HepG2 (cell line): Measurements from ENCODE around the gene RXRG. TPM values are rescaled to one million over a fixed set of nuclear protein-coding genes. Genes with fewer than 3 reads are reported as not detected.

Experiments
- ATAC-seq: fragments of 200-7000 bp; cut with Tn5 transposase; 3 replicates; pipeline ENCODE4 v1.9.1; 2020; ENCODE audit warnings: mild to moderate bottlenecking, moderate library complexity
- BruUV-seq: library from RNA; stranded (reverse); fragments of 400-500 nt; replicated peaks from 2 replicates; lab custom pipeline; 2021; lab: Mats Ljungman, UMichigan
- CTCF ChIA-PET: fragments of 300-600 bp; formaldehyde crosslinking; extraction: SDS; loops from one replicate; lab custom pipeline; 2021; ENCODE audit warnings: low total read pairs, inconsistent platforms, low intra/inter-chr PET ratio; lab: Yijun Ruan, JAX
- POLR2A ChIA-PET: fragments of 350-600 bp; sonication (Branson Sonifier 250); formaldehyde crosslinking; loops from one replicate; lab custom pipeline; 2020; ENCODE audit warnings: antibody characterized with exemption, inconsistent platforms; lab: Yijun Ruan, JAX
- DNase-seq: peaks from one replicate; pipeline ENCODE4 v3.0.0-alpha.2; 2015; ENCODE audit warnings: low spot score
- FAIRE-seq: peaks from 3 replicates; lab custom pipeline; 2011; peaks lifted over from hg19 to GRCh38; lab: Jason Lieb, UNC
- H2AFZ ChIP-seq: one replicate; pipeline ENCODE4 v1.6.1; 2011; ENCODE audit warnings: low read length, inconsistent platforms
- H3K27ac ChIP-seq: fragments of 300-600 bp; 3 replicates; pipeline ENCODE4 v1.8.0; 2011; ENCODE audit warnings: mixed run types, mild to moderate bottlenecking, mixed read lengths, low read length, inconsistent platforms; ENCODE audit not compliant: insufficient read depth; ENCODE audit errors: extremely low read length
- H3K27me3 ChIP-seq, 2 experiments: fragments of 200-600 bp in 1 of 2; 2 replicates in 1 of 2; 3 replicates in 1 of 2; pipeline versions ENCODE4 v1.6.0 to v1.8.0; 2011; ENCODE audit warnings: low read length in 2 of 2, mild to moderate bottlenecking in 2 of 2, moderate library complexity in 2 of 2, inconsistent platforms in 1 of 2; ENCODE audit not compliant: insufficient read depth in 2 of 2, control insufficient read depth in 1 of 2
- H3K36me3 ChIP-seq, 2 experiments: fragments of 200-600 bp in 1 of 2; replicated peaks in 1 of 2; 2 replicates in 1 of 2; 3 replicates in 1 of 2; pipeline versions ENCODE4 v1.5.1 to v1.8.0; 2011; ENCODE audit warnings: low read length in 2 of 2, inconsistent platforms in 1 of 2; ENCODE audit not compliant: insufficient read depth in 2 of 2, control insufficient read depth in 1 of 2
- H3K4me1 ChIP-seq: 2 replicates; pipeline ENCODE4 v1.5.1; 2012; ENCODE audit warnings: low read length, inconsistent platforms; ENCODE audit not compliant: insufficient read depth
- H3K4me2 ChIP-seq: 2 replicates; pipeline ENCODE4 v1.6.0; 2011; ENCODE audit warnings: low read depth, low read length, inconsistent platforms
- H3K4me3 ChIP-seq, 3 experiments: fragments of 200-600 bp in 1 of 3; sonication (generic), shearing (Covaris generic) in 1 of 3; replicated peaks in 1 of 3; 2 replicates each; pipeline ENCODE4 v1.5.1; 2011 to 2016; ENCODE audit warnings: low read length in 3 of 3, inconsistent platforms in 2 of 3, low read depth in 2 of 3, mild to moderate bottlenecking in 2 of 3, control low read depth in 1 of 3, mixed read lengths in 1 of 3; ENCODE audit not compliant: insufficient read depth in 1 of 3
- H3K79me2 ChIP-seq: one replicate; pipeline ENCODE4 v1.6.1; 2011; ENCODE audit warnings: low read length, inconsistent platforms; ENCODE audit not compliant: insufficient read depth
- H3K9ac ChIP-seq: 2 replicates; pipeline ENCODE4 v1.6.0; 2011; ENCODE audit warnings: mild to moderate bottlenecking, low read depth, low read length, inconsistent platforms; ENCODE audit not compliant: insufficient read depth
- H3K9me3 ChIP-seq: 2 replicates; pipeline ENCODE4 v1.5.1; 2012; ENCODE audit warnings: mild to moderate bottlenecking, low read length
- H4K20me1 ChIP-seq: 2 replicates; pipeline ENCODE4 v1.6.0; 2011; ENCODE audit warnings: inconsistent platforms, mild to moderate bottlenecking, low read length, moderate library complexity; ENCODE audit not compliant: insufficient read depth
- GABPB1 ChIP-seq: IDR thresholded peaks from 2 replicates; pipeline ENCODE4 v1.6.1; 2016; ENCODE audit warnings: mild to moderate bottlenecking, missing genetic modification reagents, moderate library complexity, missing compliant biosample characterization
- HIVEP1 ChIP-seq: sonication (generic); formaldehyde crosslinking; IDR thresholded peaks from 2 replicates; pipeline ENCODE4 v1.4.0; 2020; ENCODE audit warnings: mild to moderate bottlenecking, missing genetic modification reagents
- MAF1 ChIP-seq: sonication (generic); formaldehyde crosslinking; IDR thresholded peaks from 2 replicates; pipeline ENCODE4 v1.5.0; 2020; ENCODE audit warnings: missing genetic modification reagents, borderline replicate concordance
- MYC ChIP-seq: sonication (generic); formaldehyde crosslinking; IDR thresholded peaks from 2 replicates; pipeline ENCODE4 v1.9.0; 2021; ENCODE audit warnings: missing genetic modification reagents, borderline replicate concordance
- NCOA1 ChIP-seq: sonication (generic); formaldehyde crosslinking; IDR thresholded peaks from 2 replicates; pipeline ENCODE4 v1.9.0; 2021; ENCODE audit warnings: missing genetic modification reagents
- NCOA5 ChIP-seq: sonication (generic); formaldehyde crosslinking; IDR thresholded peaks from 2 replicates; pipeline ENCODE4 v1.4.0; 2020; ENCODE audit warnings: missing genetic modification reagents
- SYNCRIP ChIP-seq: fragments of 200-400 bp; formaldehyde crosslinking; IDR thresholded peaks from 2 replicates; pipeline ENCODE4 v1.6.1; 2018; ENCODE audit warnings: mild to moderate bottlenecking, low read depth, low read length; ENCODE audit not compliant: insufficient read depth
- TCF7L2 ChIP-seq: IDR thresholded peaks from 2 replicates; pipeline ENCODE4 v1.6.1; 2011; ENCODE audit warnings: mild to moderate bottlenecking, low read depth, low read length, moderate library complexity
- ZFYVE20 ChIP-seq: sonication (generic); formaldehyde crosslinking; IDR thresholded peaks from 2 replicates; pipeline ENCODE4 v1.8.0; 2023; ENCODE audit warnings: low read depth, mild to moderate bottlenecking, moderate library complexity, missing genetic modification reagents, borderline replicate concordance
- ZNF142 ChIP-seq: sonication (generic); formaldehyde crosslinking; IDR thresholded peaks from 2 replicates; pipeline ENCODE4 v1.4.0; 2020; ENCODE audit warnings: missing genetic modification reagents
- ZNF264 ChIP-seq: sonication (generic); formaldehyde crosslinking; IDR thresholded peaks from 2 replicates; pipeline ENCODE4 v1.4.0; 2020; ENCODE audit warnings: missing genetic modification reagents
- ZNF460 ChIP-seq: sonication (generic); formaldehyde crosslinking; IDR thresholded peaks from 2 replicates; pipeline ENCODE4 v1.5.1; 2020; ENCODE audit warnings: missing genetic modification reagents, mild to moderate bottlenecking, borderline replicate concordance
- ZNF597 ChIP-seq: sonication (generic); formaldehyde crosslinking; IDR thresholded peaks from 2 replicates; pipeline ENCODE4 v1.5.0; 2020; ENCODE audit warnings: missing genetic modification reagents
- ZNF629 ChIP-seq: sonication (generic); formaldehyde crosslinking; conservative IDR thresholded peaks from 2 replicates; pipeline ENCODE4 v1.5.0; 2020; ENCODE audit warnings: missing genetic modification reagents
- ZNF782 ChIP-seq: sonication (generic); formaldehyde crosslinking; IDR thresholded peaks from 2 replicates; pipeline ENCODE4 v1.4.0; 2020; ENCODE audit warnings: missing genetic modification reagents, mild to moderate bottlenecking, borderline replicate concordance
- WGBS: methylation state at CpG from one replicate; pipeline ENCODE4 v1.1.6; 2017; ENCODE audit warnings: low lambda C conversion rate; 5-methylcytosine and 5-hydroxymethylcytosine counted together
- in situ Hi-C: cut with HindIII; loops from 2 replicates; pipeline ENCODE4 v1.10.0; 2017; ENCODE audit warnings: low pct_unique_long_range_greater_than_20kb; ENCODE audit not compliant: extremely low pct_ligation_motif_present
- intact Hi-C: fragments of 100-400 bp; cut with micrococcal nuclease; formaldehyde crosslinking; loops from one replicate; pipeline ENCODE4 v1.10.0; 2022; ENCODE audit not compliant: unreplicated experiment
- polyA plus RNA-seq, 8 experiments: library from polyadenylated mRNA; depleted of rRNA in 3 of 8; stranded (reverse) in 7 of 8; unstranded in 1 of 8; fragments of >200 nt; fragmentation: Illumina TruSeq in 4 of 8; extraction: Trizol in 4 of 8; gene quantifications; 2 replicates each; pipeline versions ENCODE4 v1.2.1 to v1.2.3, GENCODE V29; 2011 to 2016; ENCODE audit warnings: low read depth in 4 of 8, missing spikeins in 1 of 8, mixed read lengths in 1 of 8; ENCODE audit not compliant: insufficient read depth in 1 of 8
- total RNA-seq, 5 experiments: library from RNA; depleted of rRNA; stranded (reverse); fragments of >200 nt; fragmentation: Illumina TruSeq; extraction: Trizol; gene quantifications; 2 replicates each; pipeline ENCODE4 v1.2.3, GENCODE V29; 2016; ENCODE audit warnings: low read depth in 1 of 5

Gene RXRG
- total and polyA plus RNA-seq, 2 of the 13 experiments (the other 11 are each of a cell fraction or from before 2014, with no cell fraction given): not detected

- TF ChIP-seq SYNCRIP: no peak
- TF ChIP-seq ZNF782 (CRISPR knock-in tag): no peak
- no peak for TF ChIP-seq ZNF264
Measured at GRCh38 chr1:165483412-165483811, 38.5 kb upstream of the RXRG start (continued).

- in situ Hi-C loops: no loop called here
Measured at GRCh38 chr1:165481820-165482532, 37.0 kb upstream of the RXRG start.

More at GRCh38 chr1:165481820-165482532, 37.0 kb upstream of the RXRG start:
- Histone ChIP-seq H3K9ac (no peak overlapping the region), H3K4me2 (no peak overlapping the region), H3K4me3 (no peak overlapping the region), H3K4me1 (0 out of 2 replicates have a peak, but pooled peaks cover 10% of the 10 kb centered on the region), H3K27ac (no peak overlapping the region), H3K27me3 (no peaks in the 10 kb centered on the region), H2AFZ (no peak overlapping the region), H3K9me3 (no peaks in the 10 kb centered on the region), H4K20me1 (no peaks in the 10 kb centered on the region), H3K36me3 (no peaks in the 10 kb centered on the region), H3K79me2 (no peaks in the 10 kb centered on the region)
- CTCF ChIA-PET: no interaction called here
- intact Hi-C loops: no loop called here
- BruUV-seq: no TSS peak
- FAIRE-seq: no peak
- no peak for DNase-seq
- ATAC-seq: no peak
- POLR2A ChIA-PET: no interaction called here
- WGBS: 16% methylated on average over 6 of the region's 6 CpGs
- TF ChIP-seq MYC: no peak
- no peak for TF ChIP-seq ZNF460
- no peak for TF ChIP-seq ZFYVE20 (CRISPR knock-in tag)
- no peak for TF ChIP-seq ZNF142 (CRISPR knock-in tag)
- TF ChIP-seq HIVEP1: no peak
- TF ChIP-seq MAF1: no peak
- TF ChIP-seq ZNF597 (CRISPR knock-in tag): no peak
- no peak for TF ChIP-seq GABPB1
- no peak for TF ChIP-seq NCOA5
- TF ChIP-seq TCF7L2: no peak
- TF ChIP-seq NCOA1 (CRISPR knock-in tag): no peak
- no peak for TF ChIP-seq ZNF629 (CRISPR knock-in tag)
